Umbilical cord (tissue), 2 donors: ENCODE data around the gene ELAVL3. TPM values are rescaled to one million over a fixed set of nuclear protein-coding genes. Genes with fewer than 3 reads are reported as not detected.
"Not testable (repeated sequence)": the region's sequence is repeated elsewhere in the genome, so short reads cannot be mapped to it uniquely, and the experiment has no call there.

Source experiments
- DNase-seq: peaks from one replicate; pipeline ENCODE4 v3.0.0-alpha.2; 2015; ENCODE audit warnings: low spot score
- total RNA-seq: library from RNA; depleted of rRNA; stranded (reverse); fragments of >200 nt; gene quantifications from one replicate; pipeline ENCODE4 v1.2.3, GENCODE V29; 2014; ENCODE audit warnings: low replicate concordance; ENCODE audit not compliant: insufficient read depth

ELAVL3 gene
- total RNA-seq, 1 donor from 2014 or later = 1.2 TPM

DNA sequence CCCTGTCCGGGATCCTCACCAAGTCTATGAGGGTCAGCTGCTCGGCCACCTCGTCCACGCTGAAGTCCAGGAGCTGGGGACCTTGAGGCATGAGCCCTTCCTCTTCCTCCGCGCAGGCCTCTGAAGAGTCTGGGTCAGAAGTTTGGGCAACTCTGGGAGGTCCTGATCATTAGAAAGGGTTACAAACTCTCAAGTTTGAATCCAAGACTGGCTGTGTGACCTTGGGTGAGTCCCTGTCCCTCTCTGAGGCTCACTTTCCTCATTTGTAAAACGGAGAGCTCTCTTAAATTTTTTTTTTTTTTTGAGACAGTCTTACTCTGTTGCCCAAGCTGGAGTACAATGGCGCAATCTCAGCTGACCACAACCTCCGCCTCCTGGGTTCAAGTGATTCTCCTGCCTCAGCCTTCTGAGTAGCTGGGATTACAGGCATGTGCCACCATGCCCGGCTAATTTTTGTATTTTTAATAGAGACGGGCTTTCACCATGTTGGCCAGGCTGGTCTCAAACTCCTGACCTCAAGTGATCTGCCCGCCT, 74.1 kb downstream of the ELAVL3 start:
- DNase-seq = not testable (repeated sequence)

DNA sequence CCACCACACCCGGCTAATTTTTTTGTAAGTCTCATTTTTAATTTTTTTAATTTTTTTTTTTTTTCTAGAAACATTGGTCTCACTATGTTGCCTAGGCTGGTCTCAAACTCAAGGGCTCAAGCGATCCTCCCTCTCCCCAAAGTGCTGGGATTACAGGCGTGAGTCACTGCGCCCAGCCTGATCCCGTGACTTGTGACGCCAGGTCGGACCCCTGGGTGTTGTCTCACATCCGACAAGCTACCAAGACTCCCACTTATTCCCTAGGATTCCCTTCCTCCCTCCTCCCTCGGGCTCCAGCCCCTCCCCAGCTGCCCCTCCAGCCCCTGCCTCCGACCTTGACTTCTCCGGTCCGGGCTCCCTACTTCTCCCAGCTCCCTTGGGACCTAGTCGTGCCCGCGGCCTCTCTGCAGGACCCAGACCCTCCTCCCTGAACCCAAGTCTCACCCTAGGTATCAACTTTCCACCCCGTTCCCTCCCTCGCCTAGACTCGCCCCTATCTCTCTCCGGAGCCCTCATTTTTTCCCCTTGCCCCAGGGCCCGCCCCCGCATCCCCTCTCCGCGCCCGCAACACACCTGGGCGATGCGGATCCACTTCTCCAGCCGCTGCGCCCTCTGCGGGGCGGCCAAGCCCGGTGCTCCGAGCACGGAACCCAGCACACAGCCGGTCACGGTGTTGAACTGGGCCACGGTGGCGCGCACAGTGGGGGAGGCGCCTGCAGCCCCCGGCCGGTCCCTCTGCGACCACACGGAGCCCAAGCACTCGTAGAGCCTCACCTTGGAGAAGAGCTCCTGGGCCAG, 74.8 kb downstream of the ELAVL3 start:
- no peak for DNase-seq

DNA sequence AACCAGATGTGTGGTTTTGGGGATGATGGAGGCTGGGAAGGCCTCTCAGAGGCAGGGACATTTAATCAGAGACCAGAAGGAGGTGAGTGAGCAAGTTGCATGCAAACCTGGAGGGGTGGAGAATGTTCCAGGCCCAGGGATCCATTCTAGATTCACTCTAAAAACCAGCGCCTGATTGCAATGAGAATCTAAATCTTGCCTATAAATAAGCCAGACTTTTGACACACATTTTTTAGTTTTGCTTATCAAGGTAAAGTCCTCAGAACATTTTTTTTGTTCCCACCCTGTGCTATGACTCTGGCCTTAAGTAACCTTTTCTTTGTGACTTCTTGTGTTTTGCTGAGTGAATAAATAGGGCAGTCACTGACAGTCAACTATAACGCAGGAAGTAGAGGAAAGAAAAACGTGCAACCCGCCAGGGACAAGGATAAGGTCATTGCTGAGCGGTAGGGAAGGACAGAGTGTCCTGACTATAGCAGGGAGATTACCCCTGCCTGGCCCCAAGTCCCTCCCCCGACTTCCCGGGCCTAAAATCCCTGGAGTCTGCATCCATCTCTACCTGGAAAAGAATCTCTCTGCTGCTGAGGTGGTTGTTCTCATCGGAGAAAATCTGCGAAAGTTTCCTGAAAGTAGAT, 76.1 kb downstream of the ELAVL3 start:
- DNase-seq = no peak

DNA sequence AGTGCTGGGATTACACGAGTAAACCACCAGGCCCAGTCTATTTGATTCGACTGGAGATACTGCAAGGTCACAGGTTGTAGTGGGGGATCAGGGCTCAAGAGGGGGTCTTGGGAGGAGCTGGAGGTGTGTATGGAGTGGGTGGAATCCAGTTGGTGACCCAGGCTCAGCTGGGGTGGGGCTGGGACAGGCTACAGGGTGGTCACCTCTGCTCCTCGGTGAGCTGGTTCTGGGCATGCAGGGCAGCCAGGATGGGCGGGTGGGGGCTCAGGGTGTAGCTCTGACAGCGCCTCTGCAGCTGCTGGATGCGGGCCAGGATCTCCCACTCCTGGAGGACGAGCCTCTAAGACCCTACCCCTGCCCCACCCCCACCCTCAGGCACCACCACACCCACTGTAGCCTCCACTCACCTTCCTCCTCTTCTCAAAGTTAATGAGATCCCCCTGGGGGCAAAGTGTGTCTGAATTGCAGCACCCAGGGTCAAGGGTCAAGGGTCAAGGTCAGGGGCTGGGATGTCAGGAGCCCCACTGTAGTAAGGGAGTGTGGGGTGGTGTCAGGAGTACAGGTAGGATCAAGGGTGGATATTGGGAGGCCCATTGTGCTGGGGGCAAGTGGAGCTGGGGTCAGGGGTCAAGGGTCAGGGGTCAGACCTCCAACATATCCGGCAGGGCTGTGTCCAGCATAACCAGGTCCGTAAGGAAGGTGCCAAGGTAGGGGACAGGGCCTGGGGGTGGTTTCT, 78.9 kb downstream of the ELAVL3 start:
- no peak for DNase-seq

Other genes with a start within 250 kb of the ELAVL3 start
- gene ANGPTL8, start 241.4 kb downstream of the ELAVL3 start, total RNA-seq = not detected
- 14.2 TPM for gene DOCK6, start 218.5 kb downstream of the ELAVL3 start, total RNA-seq
- not detected for gene TSPAN16, start 184.9 kb downstream of the ELAVL3 start, total RNA-seq
- 22.4 TPM for gene RAB3D, start 141.4 kb downstream of the ELAVL3 start, total RNA-seq
- 49.8 TPM for gene TMEM205, start 134.8 kb downstream of the ELAVL3 start, total RNA-seq
- 3.4 TPM for gene CCDC159, start 134.5 kb downstream of the ELAVL3 start, total RNA-seq
- gene PLPPR2, start 125.6 kb downstream of the ELAVL3 start, total RNA-seq = 3.4 TPM
- 0.48 TPM for gene SWSAP1, start 106.4 kb downstream of the ELAVL3 start, total RNA-seq
- gene EPOR, start 96.7 kb downstream of the ELAVL3 start, total RNA-seq = 7.9 TPM
- gene RGL3, start 61.7 kb downstream of the ELAVL3 start, total RNA-seq = 0.96 TPM
- gene ODAD3, start 45.9 kb downstream of the ELAVL3 start, total RNA-seq = 1.4 TPM
- 182 TPM for gene PRKCSH, start 45.4 kb downstream of the ELAVL3 start, total RNA-seq
- gene ZNF653, start 24.8 kb upstream of the ELAVL3 start, total RNA-seq = 14.7 TPM
- gene ECSIT, start 48.1 kb upstream of the ELAVL3 start, total RNA-seq = 43.8 TPM
- gene CNN1, start 57.8 kb upstream of the ELAVL3 start, total RNA-seq = 1,035 TPM
- gene ELOF1, start 78.2 kb upstream of the ELAVL3 start, total RNA-seq = 8.7 TPM
- gene ACP5, start 96.6 kb upstream of the ELAVL3 start, total RNA-seq = 2.6 TPM
- 25.0 TPM for gene ZNF627, start 116.4 kb upstream of the ELAVL3 start, total RNA-seq